ENCODE measurements around the gene DGKK.
"Not testable (repeated sequence)": the region's sequence is repeated elsewhere in the genome, so short reads cannot be mapped to it uniquely, and the experiment has no call there.

The DGKK gene

DNA sequence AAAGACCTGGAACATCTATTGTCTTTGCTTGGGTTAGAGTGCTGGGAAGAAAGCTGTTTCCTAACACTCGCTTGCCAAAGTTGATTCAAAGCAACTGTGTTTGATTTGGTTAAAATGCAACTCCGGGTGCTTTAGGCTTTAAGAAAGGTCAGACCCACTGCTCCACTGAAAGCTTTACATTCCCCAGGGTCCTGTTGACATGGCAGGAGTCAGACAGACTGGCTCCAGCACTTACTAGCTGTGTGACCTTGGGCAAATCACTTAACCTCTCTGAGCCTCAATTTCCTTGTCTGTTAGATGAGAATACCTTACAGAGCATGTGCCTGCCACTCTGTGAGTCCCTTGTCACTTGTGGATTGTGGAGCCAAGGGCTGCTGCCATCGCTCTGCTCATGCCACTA is 39.0 kb downstream of the DGKK start:
- no peak for DNase-seq (ENCODE audit: low read depth)

DNA sequence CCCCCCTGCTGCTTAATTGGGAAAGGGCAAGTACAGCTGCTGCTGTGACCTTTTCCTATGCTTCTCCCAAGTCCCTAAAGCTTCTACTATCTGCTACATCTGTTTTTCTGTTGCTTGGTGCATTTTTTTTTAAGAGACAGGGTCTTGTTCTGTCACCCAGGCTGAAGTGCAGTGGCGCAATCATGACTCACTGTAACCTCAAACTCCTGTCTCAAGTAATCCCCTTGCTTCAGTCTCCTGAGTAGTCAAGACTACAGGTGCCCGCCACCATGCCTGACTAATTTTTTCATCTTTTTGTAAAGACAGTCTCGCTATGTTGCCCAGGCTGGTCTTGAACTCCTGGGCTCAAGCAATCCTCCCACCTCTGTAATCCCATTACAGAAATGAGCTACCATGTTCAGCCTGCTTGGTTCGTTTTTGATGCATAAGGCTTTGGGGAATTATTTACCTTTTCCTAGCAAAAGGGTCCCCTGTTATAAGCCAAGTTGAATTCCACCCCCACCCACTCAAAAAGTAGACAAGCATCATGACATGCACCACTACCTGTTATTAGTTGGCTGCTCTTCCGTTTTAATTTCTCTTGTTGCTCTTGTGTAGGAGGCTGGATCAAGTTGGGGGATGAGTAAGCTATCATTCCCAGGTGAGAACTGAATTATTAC is 39.6 kb downstream of the DGKK start:
- DNase-seq (ENCODE audit: low read depth), result no peak

DNA sequence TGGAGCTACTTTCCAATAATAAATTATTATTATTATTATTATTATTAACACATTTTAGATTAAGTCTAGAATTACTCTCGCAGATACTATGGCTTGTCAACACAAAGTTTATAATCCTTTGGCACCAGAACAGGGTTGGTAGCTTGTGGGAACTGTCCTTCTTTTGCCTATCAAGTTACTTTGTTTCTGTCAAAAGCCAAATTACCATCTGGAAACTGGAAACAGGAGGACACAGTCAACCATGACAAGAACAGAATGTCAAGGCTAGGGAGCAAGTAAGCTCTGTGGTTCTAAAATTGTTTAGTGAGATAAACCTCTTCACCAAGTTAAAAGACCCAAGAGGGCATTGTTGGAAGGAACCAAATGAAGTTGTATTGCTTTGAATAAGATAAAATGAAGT is 42.5 kb downstream of the DGKK start:
- no peak for DNase-seq (ENCODE audit: low read depth)

DNA sequence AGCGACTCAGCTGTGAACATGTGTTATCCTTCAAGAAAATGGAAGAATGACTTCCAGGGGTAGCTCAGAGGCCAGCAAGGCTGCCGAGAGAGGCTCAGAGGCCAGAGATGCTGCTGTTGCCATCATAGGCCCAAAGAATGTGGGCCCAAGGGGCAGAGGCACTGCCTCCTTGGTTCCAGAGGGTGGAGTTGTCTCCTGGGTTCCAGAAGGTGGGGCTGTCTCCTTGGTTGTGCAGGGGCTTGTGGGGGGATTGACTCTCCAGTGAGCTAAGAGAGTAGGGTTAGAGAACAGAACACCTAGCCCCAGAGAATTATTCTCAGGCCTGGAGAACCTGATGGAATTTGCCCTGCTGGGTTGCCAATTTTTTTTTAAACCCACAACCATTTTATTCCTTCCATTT is 62.6 kb downstream of the DGKK start:
- DNase-seq (ENCODE audit: low read depth), result no peak

DNA sequence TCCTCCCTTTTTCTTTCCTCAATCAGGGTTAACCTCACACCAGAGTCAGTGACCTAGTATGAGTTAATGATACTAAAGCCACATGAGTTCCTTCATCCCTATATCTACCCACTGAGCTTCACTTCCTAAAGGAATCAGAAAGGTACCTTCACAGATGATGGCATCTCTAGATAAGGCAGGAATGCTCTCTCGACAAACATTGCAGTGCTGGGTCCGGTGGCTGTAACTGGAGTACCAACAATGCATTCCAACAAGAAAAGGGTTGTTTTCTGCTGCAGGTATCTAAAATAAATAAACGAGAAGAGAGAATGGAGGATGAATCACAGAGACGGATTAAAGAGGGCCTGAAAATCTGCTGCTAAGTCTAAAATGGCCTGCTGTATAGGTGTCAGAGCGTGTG is 66.7 kb downstream of the DGKK start:
- DNase-seq (ENCODE audit: low read depth), result no peak

DNA sequence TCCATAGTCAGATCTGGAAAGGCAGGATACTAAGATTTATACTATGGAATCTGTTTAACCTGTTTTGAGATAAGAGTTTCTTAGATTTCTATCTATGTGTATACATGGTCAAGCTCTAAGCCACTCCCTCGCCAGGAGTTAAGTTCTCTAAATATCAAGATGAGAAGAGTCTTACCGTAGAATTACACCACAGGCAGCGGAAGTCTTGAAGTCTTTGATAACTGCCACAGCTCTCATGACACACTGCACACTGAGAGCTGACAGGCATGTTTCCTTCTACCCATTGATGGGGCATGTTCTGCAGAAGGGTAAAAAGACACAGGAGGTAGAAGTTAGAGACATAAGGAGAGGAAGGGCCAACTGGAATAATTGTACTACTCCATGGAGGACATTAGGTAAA is 67.7 kb downstream of the DGKK start:
- DNase-seq (ENCODE audit: low read depth), result no peak

DNA sequence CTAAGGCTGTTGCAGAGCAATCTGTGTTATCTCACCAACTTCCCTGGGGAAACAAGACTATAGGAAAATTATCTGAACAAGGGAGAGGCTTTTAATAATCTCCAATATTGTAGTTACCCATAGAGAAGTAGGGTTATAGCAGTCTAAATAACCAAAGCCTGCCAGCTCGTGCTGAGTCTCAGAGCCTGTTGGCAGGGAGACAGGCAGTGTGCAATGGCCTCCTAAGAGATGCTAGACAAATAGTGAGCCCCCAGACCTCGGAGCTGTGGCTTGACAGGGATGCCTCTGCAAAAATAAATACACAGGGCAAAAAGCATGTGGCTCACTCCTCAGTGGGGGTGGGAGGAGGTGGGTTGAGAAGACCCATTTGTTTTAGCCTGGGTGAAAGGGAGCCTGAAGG is 76.7 kb downstream of the DGKK start:
- no peak for DNase-seq (ENCODE audit: low read depth)

DNA sequence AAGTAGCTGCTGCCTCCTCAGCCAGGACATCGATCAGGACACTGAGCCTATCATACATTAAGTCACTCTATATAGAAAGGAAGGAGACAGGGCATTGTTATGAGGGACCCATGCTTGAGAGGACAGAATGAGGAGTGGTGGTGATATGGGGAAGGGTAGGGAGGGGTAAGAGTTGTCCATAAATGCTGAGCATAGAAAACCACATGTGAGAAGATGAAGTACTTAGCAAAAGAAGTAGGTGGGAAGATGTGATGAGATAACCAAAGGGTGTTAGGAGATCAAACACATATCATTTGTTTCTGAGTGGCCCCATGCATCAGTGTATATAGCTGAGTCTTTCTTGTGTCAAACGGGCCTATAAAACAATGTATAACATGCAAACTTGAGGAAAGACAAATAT is 84.1 kb downstream of the DGKK start:
- DNase-seq (ENCODE audit: low read depth), result no peak

DNA sequence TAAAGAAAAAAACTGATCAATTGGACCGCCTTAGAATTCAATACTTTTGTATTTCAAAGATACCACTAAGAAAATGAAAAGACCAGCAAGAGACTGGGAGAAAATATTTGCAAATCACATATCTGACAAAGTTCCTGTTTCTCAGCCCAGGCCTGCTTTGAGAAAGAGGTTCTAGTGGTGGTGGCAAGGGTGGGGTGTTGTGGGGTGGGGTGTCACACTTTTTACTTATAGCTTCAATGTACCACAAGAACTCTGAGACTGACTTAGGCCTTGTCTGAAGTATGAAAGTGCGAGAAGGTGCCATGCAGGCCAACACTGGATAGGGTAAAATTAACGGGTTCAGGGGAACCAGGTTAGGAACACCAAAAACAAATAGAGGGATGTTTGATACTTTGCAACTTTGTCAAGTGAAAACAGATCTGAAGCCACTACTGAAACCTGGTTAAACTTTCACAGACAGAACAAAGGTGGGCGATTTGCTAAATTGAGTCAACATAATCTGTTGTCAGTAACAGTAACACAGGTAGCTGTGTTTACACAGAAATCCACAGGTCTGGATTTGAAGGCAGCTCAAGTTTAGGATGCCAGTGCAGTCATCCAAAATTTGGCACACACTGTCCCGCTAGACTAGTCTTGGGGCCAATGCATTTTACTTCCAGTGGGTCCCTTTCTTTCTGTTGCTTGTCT is 88.8 kb downstream of the DGKK start:
- no peak for DNase-seq (ENCODE audit: low read depth)

DNA sequence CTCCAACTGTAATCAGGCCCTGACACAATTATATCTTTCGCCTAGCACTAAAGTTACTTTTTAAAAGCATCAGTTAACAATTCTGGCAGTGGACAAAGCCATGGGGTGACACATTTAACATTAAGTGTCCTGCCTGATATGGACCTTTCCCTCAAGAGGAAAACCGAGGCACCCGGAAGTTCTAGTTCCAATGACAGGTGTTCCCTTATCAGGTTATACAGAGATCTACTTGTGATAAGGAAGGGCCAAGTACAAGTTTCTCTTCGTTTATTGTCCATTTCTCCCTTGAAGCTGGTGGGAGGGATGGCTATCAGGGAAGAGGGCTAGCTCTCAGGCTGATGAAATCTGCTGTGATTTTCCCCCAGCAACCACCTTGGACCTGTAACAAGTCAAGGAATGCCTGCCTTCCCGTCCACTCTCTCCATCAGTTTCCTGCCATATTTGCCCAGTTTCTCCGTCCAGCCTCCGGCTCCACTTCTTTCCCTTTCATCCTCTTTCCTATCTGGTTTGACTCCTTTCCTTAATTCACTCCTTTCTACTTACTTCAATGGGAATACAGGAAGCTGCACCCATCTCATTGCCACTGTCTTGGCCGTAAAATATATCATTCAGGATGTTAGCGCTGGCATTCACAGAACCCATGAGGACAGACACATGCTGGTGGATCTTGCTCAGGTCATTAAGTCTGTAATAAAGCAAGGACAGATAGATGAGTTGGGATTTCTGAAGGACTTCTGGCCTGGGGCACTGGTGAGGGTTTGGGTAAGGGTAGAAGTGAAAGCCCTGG is 95.0 kb downstream of the DGKK start:
- no peak for DNase-seq (ENCODE audit: low read depth)

DNA sequence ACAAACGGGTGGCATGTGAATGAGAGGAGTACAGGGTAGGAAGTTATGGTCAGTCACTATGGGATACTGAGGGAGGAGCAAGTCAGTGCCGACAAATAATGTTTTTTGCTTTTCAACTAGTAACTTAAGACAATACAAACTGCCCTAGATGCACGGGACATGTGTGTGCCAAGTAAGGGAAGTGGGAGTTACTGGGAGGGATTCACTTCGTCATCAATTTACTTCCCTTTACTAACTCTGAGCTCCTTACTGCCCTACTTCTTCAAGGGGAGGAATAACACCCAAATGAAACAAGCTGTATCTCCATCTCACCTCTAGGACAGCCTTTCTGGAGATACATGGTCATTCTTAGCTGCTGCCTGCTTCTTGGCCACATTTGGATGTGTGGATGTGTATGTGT is 97.7 kb downstream of the DGKK start:
- DNase-seq (ENCODE audit: low read depth), result no peak

DNA sequence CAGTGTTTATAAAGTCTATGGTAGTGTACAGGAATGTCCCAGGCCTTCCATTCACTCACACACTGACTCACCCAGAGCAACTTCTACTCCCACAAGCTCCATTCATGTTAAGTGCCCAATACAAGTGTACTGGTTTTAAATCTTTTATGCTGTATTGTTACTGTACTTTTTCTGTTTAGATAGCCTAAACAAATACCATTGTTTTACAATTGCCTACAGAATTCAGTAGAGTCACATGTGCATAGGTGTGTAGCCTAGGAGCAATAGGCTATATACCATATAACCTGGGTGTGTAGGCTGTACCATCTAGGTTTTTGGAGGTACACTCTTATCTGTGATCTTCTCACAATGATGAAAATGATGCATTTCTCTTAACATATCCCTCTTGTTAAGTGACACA is 126.7 kb downstream of the DGKK start:
- DNase-seq (ENCODE audit: low read depth), result no peak

DNA sequence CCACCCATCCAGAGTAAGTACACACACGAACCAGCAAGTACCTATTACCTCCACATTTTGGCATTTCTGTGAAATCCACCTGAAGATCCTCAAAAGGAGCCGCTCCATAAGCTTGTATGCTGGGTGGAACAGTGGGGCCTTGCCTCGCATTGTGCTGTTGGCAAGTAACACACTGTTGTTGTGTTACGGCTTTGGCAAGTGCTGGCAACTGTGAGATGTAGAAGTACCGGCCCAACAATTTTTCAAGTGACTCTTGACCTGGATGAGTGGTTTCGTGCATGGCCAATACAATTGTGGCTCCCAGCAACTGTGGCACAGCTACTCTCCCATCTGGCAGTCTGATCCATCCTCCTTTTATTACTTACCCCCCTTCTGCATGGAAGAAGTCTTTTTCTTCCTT is 137.3 kb downstream of the DGKK start:
- no peak for DNase-seq (ENCODE audit: low read depth)

DNA sequence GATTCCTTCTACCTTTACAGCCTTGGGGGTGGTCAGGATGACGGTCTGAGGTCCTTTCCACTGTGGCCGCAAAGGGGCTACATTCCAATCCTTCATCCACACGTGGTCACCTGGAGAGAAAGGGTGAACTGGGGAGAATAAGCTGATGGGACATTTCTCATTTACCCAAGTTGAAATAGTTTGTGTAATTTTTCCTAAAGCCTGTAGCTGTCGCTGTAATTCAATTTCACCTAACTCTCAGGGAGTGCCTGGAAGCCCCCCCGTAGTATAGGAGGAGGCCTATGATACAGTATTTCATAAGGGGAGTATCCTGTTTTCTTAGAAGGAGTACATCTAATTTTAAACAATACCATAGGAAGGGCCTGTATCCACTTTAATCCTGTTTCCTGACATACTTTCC is 138.0 kb downstream of the DGKK start:
- not testable (repeated sequence) for DNase-seq (ENCODE audit: low read depth)

DNA sequence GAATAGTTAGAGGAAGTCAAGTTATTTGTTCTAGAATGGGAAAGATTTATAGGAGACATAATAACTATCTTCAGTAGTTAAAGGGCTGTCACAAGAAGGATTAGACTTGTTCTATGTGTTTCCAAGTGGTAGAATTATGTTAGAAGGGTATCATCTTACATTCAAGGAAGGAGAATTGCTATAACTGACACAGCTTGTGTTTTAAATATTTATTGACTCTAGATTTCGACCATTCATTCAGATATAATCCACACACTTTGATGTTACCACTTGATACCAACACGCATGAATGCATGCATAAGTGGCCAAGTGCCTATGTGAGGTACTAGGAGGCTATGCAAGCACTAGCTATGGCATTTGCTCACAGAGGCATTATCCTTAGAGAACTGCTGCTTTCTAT is 143.4 kb downstream of the DGKK start:
- no peak for DNase-seq (ENCODE audit: low read depth)

Measured in stimulated activated CD8-positive, alpha-beta memory T cell treated with anti-CD3 and anti-CD28 coated beads, Interleukin-12 subunit alpha, Interleukin-12 subunit beta, amount 100 ng/mL, for 4 hours (primary cell).